ENCODE results near the gene ATF7. TPM values are rescaled to one million over a fixed set of nuclear protein-coding genes. Genes with fewer than 3 reads are reported as not detected.
A peak's percentile ranks its signal among the peaks of the same experiment; 100 is the strongest.
"Not testable (repeated sequence)": the region's sequence is repeated elsewhere in the genome, so short reads cannot be mapped to it uniquely, and the experiment has no call there.

The ATF7 gene
- total RNA-seq, 1 donor from 2014 or later: 26.6 TPM

DNA sequence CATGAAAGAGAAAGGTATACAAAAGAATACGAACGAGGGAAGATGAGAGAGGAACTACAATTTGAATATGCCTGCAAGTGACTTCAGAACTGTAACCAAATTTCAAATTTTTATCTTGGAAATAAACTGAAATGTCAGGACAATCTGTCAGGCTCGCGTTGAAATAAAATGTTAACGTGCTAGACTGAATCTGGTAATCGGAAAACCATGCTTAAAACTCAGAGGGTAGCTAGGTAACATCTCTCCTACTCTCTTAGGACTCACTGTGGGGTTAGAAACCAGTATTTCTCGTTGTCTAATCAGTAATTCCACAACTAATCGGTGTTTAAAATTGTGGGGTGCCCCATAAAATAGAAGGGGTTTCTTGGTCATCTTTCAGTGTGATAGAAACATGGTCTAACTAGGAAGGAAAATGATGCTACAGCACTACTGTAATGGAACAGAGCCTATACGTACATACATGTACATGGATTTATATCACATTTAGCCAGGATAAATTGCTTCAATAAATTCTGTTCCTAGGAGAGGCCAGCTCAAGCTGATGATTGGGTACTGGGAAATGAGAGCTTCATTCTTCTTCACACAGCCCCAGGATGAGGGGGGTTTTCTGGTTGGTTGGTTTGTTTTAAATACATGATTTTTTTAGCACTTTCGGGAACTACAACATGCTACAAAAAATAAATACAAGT lies 23.9 kb downstream of the ATF7 start:
- Histone ChIP-seq H3K36me3 (ENCODE audit: control insufficient read depth in 3 of 3, insufficient read depth in 3 of 3, low read length in 3 of 3) (peaks cover 0 to 5% (median 4%) of the 10 kb centered on the region in 3 donors), H3K27me3 (ENCODE audit: control insufficient read depth in 3 of 3, insufficient read depth in 3 of 3, low read length in 3 of 3) (no peaks in the 10 kb centered on the region), H3K9me3 (ENCODE audit: control insufficient read depth in 3 of 3, low read length in 3 of 3) (no peaks in the 10 kb centered on the region), H3K4me1 (ENCODE audit: control insufficient read depth in 3 of 3, insufficient read depth in 3 of 3, low read length in 3 of 3) (peaks cover 12 to 29% (median 13%) of the 10 kb centered on the region in 3 donors), H3K4me3 (ENCODE audit: low read length in 3 of 3) (no peak overlapping the region), H3K9ac (ENCODE audit: low read depth in 1 of 3, low read length in 3 of 3) (no peak overlapping the region), H3K27ac (ENCODE audit: low read depth, low read length) (no peak overlapping the region)

DNA sequence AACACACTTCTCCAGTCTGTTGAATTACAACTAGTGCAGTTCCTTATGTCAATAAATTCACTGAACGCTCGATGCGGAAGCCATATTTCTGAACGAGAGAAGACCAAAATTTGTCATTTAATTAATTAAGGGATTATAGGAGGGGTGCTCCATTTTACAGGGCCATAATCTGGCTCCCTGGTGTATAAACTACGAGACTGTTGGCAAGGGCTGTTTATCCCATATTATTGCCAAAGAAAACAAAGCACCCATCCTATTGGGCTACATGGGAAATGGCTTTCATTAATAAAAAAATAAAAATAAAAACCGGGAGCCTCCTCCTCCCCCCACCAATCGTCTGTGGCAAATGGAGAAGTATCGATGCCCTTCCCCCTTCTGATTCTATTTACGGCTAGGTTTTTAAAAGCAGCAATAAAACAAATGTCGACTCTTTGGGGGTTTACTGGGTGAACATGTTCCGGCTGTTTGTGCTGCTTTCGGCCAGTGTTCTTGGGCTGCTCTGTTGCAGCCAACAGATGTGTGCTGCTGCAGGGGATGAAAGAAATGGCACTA lies 24.8 kb downstream of the ATF7 start:
- Histone ChIP-seq H3K4me3 (ENCODE audit: low read length in 3 of 3) (peak overlapping the region in 1 of 3 donors; percentile 30), H3K36me3 (ENCODE audit: control insufficient read depth in 3 of 3, insufficient read depth in 3 of 3, low read length in 3 of 3) (peaks cover 0 to 5% (median 4%) of the 10 kb centered on the region in 3 donors), H3K9ac (ENCODE audit: low read depth in 1 of 3, low read length in 3 of 3) (peak overlapping the region in 1 of 3 donors; percentile 14), H3K27ac (ENCODE audit: low read depth, low read length) (no peak overlapping the region), H3K9me3 (ENCODE audit: control insufficient read depth in 3 of 3, low read length in 3 of 3) (no peaks in the 10 kb centered on the region), H3K4me1 (ENCODE audit: control insufficient read depth in 3 of 3, insufficient read depth in 3 of 3, low read length in 3 of 3) (peaks cover 17 to 36% (median 20%) of the 10 kb centered on the region in 3 donors), H3K27me3 (ENCODE audit: control insufficient read depth in 3 of 3, insufficient read depth in 3 of 3, low read length in 3 of 3) (no peaks in the 10 kb centered on the region)

DNA sequence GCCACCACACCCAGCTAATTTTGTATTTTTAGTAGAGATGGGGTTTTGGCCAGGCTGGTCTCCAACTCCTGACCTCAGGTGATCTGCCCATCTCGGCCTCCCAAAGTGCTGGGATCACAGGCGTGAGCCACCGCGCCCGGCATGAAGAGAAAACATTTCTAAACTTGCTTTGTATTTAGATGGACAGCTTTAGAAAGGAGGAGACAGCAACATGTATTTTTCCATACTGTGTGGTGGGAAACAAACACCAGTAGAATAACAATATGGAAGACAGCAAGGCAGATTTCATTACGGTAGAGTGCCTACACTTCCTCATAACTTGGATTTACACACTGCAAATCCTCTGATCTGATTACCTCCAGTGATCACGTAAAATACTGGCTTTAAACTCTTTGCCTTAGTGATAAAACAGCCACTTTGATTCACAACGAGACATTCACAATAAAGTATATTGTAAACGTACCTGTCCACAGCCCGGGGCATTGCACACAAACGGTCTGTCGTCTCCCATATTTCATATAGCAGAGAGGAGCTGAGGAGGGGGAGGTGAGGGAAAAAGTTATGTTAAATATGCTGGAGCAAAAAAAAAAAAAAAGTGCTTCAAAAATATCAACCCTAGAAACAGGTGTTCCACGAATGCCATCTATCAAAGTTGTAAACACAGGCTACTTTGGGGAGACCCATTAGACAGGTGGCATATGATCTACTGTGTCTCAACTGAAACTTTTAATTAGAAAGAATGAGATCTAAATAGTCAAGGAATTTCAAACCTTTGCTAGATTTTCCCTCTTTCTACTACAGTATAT lies 25.5 kb downstream of the ATF7 start:
- no peaks in the 10 kb centered on the region for H3K27me3 ChIP-seq (ENCODE audit: control insufficient read depth in 3 of 3, insufficient read depth in 3 of 3, low read length in 3 of 3)
- peaks cover 17 to 36% (median 20%) of the 10 kb centered on the region in 3 donors for H3K4me1 ChIP-seq (ENCODE audit: control insufficient read depth in 3 of 3, insufficient read depth in 3 of 3, low read length in 3 of 3)
- no peaks in the 10 kb centered on the region for H3K9me3 ChIP-seq (ENCODE audit: control insufficient read depth in 3 of 3, low read length in 3 of 3)
- no peak overlapping the region for H3K27ac ChIP-seq (ENCODE audit: low read depth, low read length)
- H3K4me3 ChIP-seq (ENCODE audit: low read length in 3 of 3): peak overlapping the region in 1 of 3 donors; percentile 30
- peaks cover 0 to 5% (median 4%) of the 10 kb centered on the region in 3 donors for H3K36me3 ChIP-seq (ENCODE audit: control insufficient read depth in 3 of 3, insufficient read depth in 3 of 3, low read length in 3 of 3)
- no peak overlapping the region for H3K9ac ChIP-seq (ENCODE audit: low read depth in 1 of 3, low read length in 3 of 3)

DNA sequence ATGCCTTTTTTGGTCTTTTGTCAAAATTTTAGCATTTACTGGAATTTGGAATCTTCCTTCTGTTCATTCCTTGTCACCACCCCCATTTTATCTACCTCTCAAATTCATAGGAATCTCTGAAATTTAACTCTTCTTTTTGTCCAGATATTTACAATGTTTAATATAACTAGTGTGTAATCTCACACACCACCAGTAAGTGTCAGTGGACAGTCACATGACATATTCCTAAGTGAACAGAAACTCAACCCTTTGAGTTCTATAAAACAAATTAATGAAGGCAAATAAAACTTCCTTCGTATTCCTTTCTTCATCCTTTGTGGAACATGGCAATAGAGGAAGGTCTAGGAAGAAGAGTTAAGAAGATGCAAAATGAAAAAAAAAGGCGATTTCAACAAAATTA lies 26.6 kb downstream of the ATF7 start:
- no peak overlapping the region for H3K27ac ChIP-seq (ENCODE audit: low read depth, low read length)
- no peaks in the 10 kb centered on the region for H3K9me3 ChIP-seq (ENCODE audit: control insufficient read depth in 3 of 3, low read length in 3 of 3)
- peaks cover 15 to 41% (median 20%) of the 10 kb centered on the region in 3 donors for H3K4me1 ChIP-seq (ENCODE audit: control insufficient read depth in 3 of 3, insufficient read depth in 3 of 3, low read length in 3 of 3)
- no peaks in the 10 kb centered on the region for H3K27me3 ChIP-seq (ENCODE audit: control insufficient read depth in 3 of 3, insufficient read depth in 3 of 3, low read length in 3 of 3)
- H3K9ac ChIP-seq (ENCODE audit: low read depth in 1 of 3, low read length in 3 of 3): no peak overlapping the region
- H3K36me3 ChIP-seq (ENCODE audit: control insufficient read depth in 3 of 3, insufficient read depth in 3 of 3, low read length in 3 of 3): peaks cover 0 to 5% (median 4%) of the 10 kb centered on the region in 3 donors
- no peak overlapping the region for H3K4me3 ChIP-seq (ENCODE audit: low read length in 3 of 3)

DNA sequence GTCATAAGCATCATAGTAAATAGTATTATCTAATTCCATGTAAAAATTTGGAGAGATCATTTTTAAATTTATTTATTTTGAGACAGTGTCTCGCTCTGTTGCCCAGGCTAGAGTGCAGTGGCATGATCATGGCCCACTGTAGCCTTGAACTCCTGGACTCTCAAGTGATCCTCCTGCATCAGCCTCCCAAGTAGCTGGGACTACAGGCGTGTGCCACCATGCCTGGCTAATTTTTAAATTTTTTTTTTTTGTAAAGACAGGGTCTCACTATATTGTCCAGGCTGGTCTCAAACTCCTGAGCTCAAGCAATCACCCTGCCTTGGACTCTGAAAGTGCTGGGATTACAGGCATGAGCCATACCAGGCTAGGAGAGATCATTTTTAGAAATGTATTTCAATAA lies 27.2 kb downstream of the ATF7 start:
- H3K27me3 ChIP-seq (ENCODE audit: control insufficient read depth in 3 of 3, insufficient read depth in 3 of 3, low read length in 3 of 3); H3K9me3 ChIP-seq (ENCODE audit: control insufficient read depth in 3 of 3, low read length in 3 of 3); H3K4me3 ChIP-seq (ENCODE audit: low read length in 3 of 3); H3K27ac ChIP-seq (ENCODE audit: low read depth, low read length); H3K36me3 ChIP-seq (ENCODE audit: control insufficient read depth in 3 of 3, insufficient read depth in 3 of 3, low read length in 3 of 3); H3K9ac ChIP-seq (ENCODE audit: low read depth in 1 of 3, low read length in 3 of 3): not testable (repeated sequence)
- H3K4me1 ChIP-seq (ENCODE audit: control insufficient read depth in 3 of 3, insufficient read depth in 3 of 3, low read length in 3 of 3): peaks cover 15 to 39% (median 20%) of the 10 kb centered on the region in 3 donors

DNA sequence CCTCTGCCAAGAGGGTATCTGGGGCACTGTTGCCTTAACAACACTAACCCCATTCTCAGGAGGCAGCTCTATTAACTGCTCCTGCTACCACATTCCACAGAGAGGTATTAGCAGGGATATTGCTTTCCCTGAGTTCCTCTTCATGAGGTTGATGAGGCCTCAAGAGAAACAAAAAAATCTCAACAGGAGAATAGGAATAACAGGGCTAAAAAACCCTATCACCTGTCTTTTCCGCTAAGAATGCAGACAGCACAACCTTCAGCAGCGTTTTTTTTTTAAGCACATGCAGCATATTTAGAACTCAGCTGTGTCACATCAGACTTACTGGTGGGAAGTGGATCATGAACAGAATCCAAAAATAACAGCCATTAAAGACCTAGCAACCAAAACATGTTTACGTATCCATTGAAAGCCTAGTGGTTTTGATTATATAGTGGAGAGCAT lies 29.2 kb downstream of the ATF7 start:
- peak overlapping the region in 1 of 3 donors; percentile 57 for H3K4me3 ChIP-seq (ENCODE audit: low read length in 3 of 3)
- H3K36me3 ChIP-seq (ENCODE audit: control insufficient read depth in 3 of 3, insufficient read depth in 3 of 3, low read length in 3 of 3): peaks cover 0 to 5% (median 4%) of the 10 kb centered on the region in 3 donors
- H3K9me3 ChIP-seq (ENCODE audit: control insufficient read depth in 3 of 3, low read length in 3 of 3): no peaks in the 10 kb centered on the region
- peak overlapping the region in 1 of 3 donors; percentile 59 for H3K9ac ChIP-seq (ENCODE audit: low read depth in 1 of 3, low read length in 3 of 3)
- H3K27me3 ChIP-seq (ENCODE audit: control insufficient read depth in 3 of 3, insufficient read depth in 3 of 3, low read length in 3 of 3): no peaks in the 10 kb centered on the region
- H3K4me1 ChIP-seq (ENCODE audit: control insufficient read depth in 3 of 3, insufficient read depth in 3 of 3, low read length in 3 of 3): peaks cover 11 to 27% (median 13%) of the 10 kb centered on the region in 3 donors
- H3K27ac ChIP-seq (ENCODE audit: low read depth, low read length): peak overlapping the region; percentile 43

DNA sequence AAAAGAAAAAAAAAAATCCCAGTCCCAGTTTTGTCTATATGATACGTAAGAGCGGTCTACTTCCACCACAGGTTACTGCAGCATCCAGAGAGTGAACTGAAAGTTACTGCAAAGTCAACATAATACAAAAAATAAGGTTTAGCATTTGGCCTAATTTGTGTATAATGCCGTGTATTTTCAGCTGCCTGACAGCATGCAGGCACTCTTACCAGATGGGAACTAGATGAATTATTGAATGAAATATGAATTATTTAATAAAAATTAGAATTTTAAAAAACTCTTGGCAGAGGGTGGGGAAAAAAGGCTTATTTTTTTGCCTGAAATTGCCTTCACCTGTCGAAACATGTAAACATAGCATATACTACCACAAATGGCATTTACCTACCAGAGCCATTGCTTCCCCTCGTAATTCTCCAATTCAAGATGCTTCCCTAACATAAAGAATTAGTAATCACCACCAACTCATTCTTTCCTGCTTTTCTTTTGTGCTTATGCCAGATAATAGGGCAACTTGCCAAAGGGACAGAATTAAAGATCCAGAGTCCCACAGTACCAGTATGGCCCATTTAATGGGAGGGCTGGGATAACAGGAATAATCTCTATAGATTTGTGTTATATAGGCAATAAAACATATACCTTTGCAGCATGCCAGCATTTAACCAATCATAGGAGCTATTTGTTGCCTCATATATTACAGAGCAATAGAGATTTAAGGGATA lies 31.1 kb downstream of the ATF7 start:
- no peak overlapping the region for H3K9ac ChIP-seq (ENCODE audit: low read depth in 1 of 3, low read length in 3 of 3)
- H3K9me3 ChIP-seq (ENCODE audit: control insufficient read depth in 3 of 3, low read length in 3 of 3): no peaks in the 10 kb centered on the region
- H3K36me3 ChIP-seq (ENCODE audit: control insufficient read depth in 3 of 3, insufficient read depth in 3 of 3, low read length in 3 of 3): peaks cover 0 to 3% (median 0%) of the 10 kb centered on the region in 3 donors
- H3K4me3 ChIP-seq (ENCODE audit: low read length in 3 of 3): no peak overlapping the region
- no peak overlapping the region for H3K27ac ChIP-seq (ENCODE audit: low read depth, low read length)
- no peaks in the 10 kb centered on the region for H3K27me3 ChIP-seq (ENCODE audit: control insufficient read depth in 3 of 3, insufficient read depth in 3 of 3, low read length in 3 of 3)
- peaks cover 16 to 30% (median 19%) of the 10 kb centered on the region in 3 donors for H3K4me1 ChIP-seq (ENCODE audit: control insufficient read depth in 3 of 3, insufficient read depth in 3 of 3, low read length in 3 of 3)

DNA sequence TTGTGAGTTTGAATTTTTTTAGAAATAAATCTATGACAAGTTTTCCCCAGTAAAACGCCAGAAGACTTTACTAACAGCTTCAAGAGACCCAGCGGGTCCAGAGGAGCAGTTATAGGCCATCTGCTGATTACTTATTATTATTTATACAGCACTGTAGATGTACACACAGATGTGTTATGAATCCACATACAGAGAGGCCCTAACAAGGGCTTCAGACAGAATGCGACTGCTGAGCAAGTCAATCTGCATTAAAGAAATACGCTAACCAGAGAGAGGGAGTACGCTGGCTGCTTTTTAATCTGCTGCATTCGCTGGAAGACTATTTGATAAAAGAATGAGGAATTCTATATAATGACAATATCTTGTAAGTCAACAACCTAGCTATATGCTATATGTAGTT lies 32.5 kb downstream of the ATF7 start:
- Histone ChIP-seq H3K9ac (ENCODE audit: low read depth in 1 of 3, low read length in 3 of 3) (no peak overlapping the region), H3K9me3 (ENCODE audit: control insufficient read depth in 3 of 3, low read length in 3 of 3) (no peaks in the 10 kb centered on the region), H3K4me3 (ENCODE audit: low read length in 3 of 3) (no peak overlapping the region), H3K36me3 (ENCODE audit: control insufficient read depth in 3 of 3, insufficient read depth in 3 of 3, low read length in 3 of 3) (no peaks in the 10 kb centered on the region), H3K4me1 (ENCODE audit: control insufficient read depth in 3 of 3, insufficient read depth in 3 of 3, low read length in 3 of 3) (peaks cover 16 to 30% (median 19%) of the 10 kb centered on the region in 3 donors), H3K27ac (ENCODE audit: low read depth, low read length) (no peak overlapping the region), H3K27me3 (ENCODE audit: control insufficient read depth in 3 of 3, insufficient read depth in 3 of 3, low read length in 3 of 3) (no peaks in the 10 kb centered on the region)

DNA sequence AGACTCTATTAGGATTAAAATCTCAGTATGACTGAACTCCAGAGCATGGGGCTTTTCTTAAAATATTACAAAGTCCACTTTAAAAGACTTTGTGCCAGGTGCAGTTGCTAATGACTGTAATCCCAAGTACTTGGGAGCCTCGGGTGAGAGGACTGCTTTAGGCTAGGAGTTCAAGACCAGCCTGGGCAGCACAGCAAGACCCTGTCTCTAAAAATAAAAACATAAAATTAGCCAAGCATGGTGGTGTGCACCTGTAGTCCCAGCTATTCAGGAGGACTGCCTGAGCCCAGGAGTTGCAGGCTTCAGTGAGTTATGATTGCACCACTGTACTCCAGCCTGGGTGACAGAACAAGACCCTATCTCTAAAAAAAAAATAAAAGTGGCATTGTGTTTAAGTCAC lies 33.2 kb downstream of the ATF7 start:
- Histone ChIP-seq H3K4me1 (ENCODE audit: control insufficient read depth in 3 of 3, insufficient read depth in 3 of 3, low read length in 3 of 3) (peaks cover 16 to 30% (median 19%) of the 10 kb centered on the region in 3 donors), H3K9me3 (ENCODE audit: control insufficient read depth in 3 of 3, low read length in 3 of 3) (no peaks in the 10 kb centered on the region), H3K36me3 (ENCODE audit: control insufficient read depth in 3 of 3, insufficient read depth in 3 of 3, low read length in 3 of 3) (no peaks in the 10 kb centered on the region), H3K4me3 (ENCODE audit: low read length in 3 of 3) (no peak overlapping the region), H3K9ac (ENCODE audit: low read depth in 1 of 3, low read length in 3 of 3) (no peak overlapping the region), H3K27ac (ENCODE audit: low read depth, low read length) (no peak overlapping the region), H3K27me3 (ENCODE audit: control insufficient read depth in 3 of 3, insufficient read depth in 3 of 3, low read length in 3 of 3) (no peaks in the 10 kb centered on the region)

Measured in skeletal muscle tissue (tissue), 4 donors.